Endometrium (tissue), 2 donors: ENCODE data around the gene INMT.
"Not testable (repeated sequence)": the region's sequence is repeated elsewhere in the genome, so short reads cannot be mapped to it uniquely, and the experiment has no call there.

Experiments
- FAIRE-seq: peaks from 2 replicates; lab custom pipeline; 2012; peaks lifted over from hg19 to GRCh38; lab: Jason Lieb, UNC
- donor health status: control.
- donor health status: control.

Gene INMT

DNA sequence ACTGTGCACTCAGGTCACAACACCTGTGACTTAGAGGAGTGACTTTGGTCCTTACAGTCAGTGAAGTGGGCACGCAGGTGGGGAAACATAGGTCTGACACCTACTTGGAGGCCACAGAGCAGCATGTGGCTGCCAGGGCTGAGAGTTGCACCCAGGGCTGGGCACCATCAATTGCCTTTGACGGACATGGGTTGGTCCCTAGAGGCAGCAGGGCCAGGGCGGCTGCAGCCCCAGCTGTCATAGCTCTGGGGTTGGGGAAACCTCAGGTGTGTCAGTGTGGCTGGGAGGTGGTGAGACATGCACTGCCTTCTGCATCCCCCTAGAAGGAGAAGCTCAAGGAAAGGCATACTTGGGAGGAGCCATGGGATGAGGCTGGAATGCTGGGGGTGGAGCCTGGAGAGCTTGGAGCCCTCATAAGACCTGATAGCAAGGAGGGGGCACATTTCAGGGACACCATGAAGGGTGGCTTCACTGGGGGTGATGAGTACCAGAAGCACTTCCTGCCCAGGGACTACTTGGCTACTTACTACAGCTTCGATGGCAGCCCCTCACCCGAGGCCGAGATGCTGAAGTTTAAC, at the start of gene INMT:
TSS of gene INMT (plus strand) at position 440 of the 578 bp plus-strand sequence. CDS start at position 456, 16 bp downstream.
- no peak for FAIRE-seq

GRCh38 chr7:30702200-30702599, 49.7 kb upstream of the INMT start:
- FAIRE-seq: no peak

DNA sequence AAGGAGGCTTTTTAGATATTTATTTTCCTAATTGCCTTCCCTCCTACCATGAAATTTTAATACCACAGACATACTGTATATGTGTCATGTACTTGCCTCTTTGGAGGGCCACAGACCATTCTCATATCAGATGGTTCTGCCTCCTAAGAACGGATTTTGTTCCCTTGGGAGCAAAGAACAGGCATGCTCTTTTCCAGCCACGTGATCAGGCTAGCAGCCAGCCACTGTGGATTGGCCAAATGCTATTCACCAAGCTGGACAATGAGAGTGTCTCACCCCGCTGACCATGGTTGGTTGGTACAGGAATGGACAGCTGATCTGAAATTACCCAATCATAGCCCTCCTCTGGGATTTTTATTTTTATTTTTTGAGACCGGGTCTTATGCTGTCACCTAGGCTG, 48.2 kb upstream of the INMT start:
- FAIRE-seq: no peak

DNA sequence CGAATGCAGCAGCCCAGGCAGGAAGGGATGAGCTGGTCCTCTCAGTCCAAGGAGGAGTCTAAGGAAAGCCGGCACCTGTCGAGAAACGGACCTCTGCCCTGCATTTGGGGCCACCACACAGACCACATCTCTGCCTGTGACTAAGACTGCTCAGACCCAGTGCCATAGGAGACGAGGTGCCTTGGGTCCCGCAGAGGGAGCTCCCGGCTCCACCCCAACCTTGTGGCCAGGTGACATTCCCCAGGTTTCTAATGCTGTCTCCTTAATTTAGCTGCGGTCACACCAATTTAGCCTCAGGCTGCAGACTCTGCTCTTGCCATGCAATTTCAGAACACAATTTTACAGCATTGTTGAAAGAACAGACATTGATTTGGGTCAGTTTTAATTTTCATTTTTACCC, 46.9 kb upstream of the INMT start:
- FAIRE-seq: no peak

- FAIRE-seq: no peak
Observed at GRCh38 chr7:30705596-30705995, 46.3 kb upstream of the INMT start.

GRCh38 chr7:30706316-30706715, 45.6 kb upstream of the INMT start:
- no peak for FAIRE-seq

- FAIRE-seq: no peak
Observed at GRCh38 chr7:30706908-30707307, 45.0 kb upstream of the INMT start.

DNA sequence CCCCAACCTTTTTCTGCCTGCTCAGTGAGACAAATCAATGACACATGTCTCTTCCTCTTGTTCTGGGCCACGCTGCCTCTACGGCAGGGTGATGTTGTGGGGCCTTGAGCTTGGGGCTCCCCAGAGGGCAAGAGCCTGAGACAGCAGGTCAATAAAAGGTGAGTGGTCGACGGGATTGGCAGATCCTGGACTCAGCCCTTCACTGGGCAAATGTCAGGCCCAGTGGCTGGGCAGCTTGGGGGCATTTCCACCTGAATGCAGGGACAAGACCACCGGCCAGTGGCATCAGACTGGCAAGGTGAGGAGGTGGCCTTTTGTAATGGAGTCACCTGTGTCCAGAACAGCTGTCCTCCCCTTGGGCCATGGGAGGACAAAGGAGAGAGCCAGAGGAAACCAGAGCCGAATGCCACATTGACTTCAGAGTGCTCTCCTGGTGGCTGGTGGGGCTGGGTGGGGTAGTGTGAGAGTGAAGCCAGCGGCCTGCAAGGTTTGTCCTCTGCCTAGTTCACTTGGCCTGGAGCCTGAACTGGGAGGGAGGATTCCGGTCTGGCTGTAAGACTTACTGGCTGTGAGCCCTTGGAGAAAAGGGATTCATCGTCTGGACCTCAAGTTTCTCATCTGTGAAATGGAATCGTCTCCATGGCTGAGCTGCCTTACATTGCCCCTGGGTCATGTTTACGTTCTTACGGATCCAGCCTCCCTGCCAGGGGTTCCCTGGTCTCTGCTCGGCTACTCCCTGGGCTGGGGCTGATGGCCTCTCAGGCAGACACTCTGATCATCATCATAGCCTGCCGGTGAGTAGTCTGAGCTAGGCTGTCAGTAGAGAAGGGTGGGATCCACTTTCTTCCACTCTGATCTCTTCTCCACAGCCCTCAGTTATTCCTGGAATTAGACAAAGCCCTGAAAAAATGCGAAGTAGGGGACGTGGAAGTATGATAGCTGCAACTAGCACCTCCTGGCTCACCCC, 44.3 kb upstream of the INMT start:
- no peak for FAIRE-seq

GRCh38 chr7:30708412-30708811, 43.5 kb upstream of the INMT start:
- FAIRE-seq: no peak

DNA sequence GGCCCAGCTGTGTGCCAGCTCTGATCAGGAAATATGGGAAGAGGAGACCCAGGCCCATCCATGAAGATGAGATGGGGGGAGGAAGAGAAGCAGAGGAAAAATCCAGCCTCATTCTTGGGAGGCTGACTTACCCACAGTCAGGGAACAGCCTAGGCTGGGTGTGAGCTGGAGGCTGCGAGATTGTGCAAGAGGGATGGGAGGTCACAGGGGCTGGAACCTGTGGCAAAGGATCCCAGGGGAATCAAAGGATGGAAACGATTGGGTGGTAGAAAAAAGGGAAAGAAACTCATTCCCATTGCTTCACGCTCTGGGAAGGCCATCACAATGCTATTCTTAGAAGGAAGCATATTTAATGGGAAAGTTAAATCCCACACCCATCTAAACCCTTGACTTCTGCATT, 43.0 kb upstream of the INMT start:
- no peak for FAIRE-seq

DNA sequence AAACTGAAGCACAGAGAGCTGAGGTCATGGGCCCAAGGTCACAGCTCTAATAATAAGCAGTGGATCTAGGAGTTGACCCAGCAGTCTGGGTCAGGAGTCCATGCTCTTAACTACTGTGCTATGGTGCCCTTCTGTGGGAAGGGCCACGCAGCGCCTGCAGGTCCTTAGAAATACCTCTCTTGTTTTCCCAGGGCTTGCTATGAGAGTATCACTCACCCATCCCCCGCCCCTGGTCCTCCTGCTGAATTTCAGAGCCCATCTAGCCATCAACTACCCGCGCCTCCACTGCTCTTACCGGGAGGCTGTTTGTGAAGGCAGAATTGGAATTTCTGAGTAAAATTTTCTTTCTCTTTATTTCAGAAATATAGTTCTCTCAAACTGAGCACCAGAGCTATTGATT, 42.4 kb upstream of the INMT start:
- FAIRE-seq: no peak

- FAIRE-seq: no peak
Observed at GRCh38 chr7:30710669-30711068, 41.3 kb upstream of the INMT start.

- FAIRE-seq: no peak
Observed at GRCh38 chr7:30713392-30713791, 38.5 kb upstream of the INMT start.

DNA sequence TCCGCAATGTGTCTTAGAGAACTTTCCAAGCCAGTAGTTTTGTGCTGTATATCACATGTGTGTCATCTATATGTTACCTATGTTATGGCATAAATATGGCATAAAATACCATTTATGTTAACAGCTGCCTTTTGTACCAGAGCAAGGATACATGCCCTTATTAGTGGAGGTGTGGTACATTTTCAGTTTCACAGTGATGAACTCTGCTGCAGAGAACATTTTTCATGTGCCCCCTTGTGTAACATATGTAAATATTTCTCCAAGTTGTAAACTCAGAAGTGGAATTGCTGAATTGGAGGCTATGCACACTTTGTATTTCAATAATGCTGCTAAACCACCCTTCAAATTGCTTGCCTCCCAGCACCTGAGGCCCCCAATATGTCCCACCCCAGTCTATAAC, 37.8 kb upstream of the INMT start:
- no peak for FAIRE-seq

DNA sequence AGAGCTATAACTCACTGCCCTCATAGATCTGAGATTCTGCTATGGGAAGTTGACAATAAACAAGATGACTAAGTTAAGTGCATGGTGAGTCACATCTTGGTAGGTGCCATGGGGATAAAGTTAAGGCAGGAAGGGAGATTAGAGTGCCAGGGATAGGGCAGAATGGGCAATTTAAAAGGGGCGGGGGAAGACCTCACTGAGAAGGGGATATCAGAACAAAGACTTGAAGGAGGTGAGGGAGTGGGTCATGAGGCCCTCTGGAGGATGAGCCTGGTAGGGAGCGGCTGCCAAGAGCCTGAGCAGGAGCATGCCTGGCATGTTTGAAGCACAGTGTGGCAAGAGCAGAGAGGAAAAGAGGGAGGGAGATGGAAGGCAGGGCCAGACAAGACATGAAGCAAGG, 34.8 kb upstream of the INMT start:
- FAIRE-seq: no peak

DNA sequence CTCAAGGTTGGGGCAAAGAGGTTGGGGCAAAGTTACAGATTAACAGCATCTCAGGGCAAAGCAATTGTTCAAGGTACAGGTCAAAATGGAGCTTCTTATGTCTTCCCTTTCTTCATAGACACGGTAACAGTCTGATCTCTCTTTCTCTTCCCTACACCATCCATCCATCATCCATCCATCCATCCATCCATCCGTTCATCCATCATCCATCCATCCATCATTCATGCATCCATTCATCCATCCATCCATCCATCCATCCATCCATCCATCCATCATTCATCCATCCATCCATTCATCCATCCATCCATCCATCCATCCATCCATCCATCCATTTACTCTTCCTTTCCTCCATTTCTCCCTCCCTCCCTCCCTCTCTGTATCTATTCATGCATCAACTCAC, 32.5 kb upstream of the INMT start:
- FAIRE-seq: not testable (repeated sequence)

GRCh38 chr7:30721211-30721610, 30.7 kb upstream of the INMT start:
- no peak for FAIRE-seq

- FAIRE-seq: no peak
Observed at GRCh38 chr7:30722187-30722586, 29.7 kb upstream of the INMT start.

- no peak for FAIRE-seq
Observed at GRCh38 chr7:30722671-30723070, 29.3 kb upstream of the INMT start.

DNA sequence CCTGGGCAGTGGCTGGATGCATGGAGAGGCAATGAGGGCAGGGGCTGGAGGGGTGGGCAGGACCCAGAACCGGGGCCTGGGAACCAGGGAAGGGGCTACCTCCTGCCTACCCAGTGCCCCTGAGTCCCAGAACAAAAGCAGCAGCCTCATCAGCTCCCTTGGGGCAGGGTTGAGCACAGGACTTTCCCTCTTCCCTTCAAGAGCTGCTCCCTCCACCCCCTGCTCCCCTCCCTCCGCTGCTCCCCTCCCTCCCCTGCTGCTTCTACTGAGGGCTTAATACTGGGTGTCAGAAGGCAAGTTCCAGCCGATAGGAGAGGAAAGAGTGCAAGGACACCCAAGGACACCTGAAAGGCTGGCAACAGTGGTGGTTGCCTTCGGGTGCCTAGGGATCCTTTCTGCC, 28.2 kb upstream of the INMT start:
- no peak for FAIRE-seq

GRCh38 chr7:30726296-30727006, 25.5 kb upstream of the INMT start:
- FAIRE-seq: no peak

DNA sequence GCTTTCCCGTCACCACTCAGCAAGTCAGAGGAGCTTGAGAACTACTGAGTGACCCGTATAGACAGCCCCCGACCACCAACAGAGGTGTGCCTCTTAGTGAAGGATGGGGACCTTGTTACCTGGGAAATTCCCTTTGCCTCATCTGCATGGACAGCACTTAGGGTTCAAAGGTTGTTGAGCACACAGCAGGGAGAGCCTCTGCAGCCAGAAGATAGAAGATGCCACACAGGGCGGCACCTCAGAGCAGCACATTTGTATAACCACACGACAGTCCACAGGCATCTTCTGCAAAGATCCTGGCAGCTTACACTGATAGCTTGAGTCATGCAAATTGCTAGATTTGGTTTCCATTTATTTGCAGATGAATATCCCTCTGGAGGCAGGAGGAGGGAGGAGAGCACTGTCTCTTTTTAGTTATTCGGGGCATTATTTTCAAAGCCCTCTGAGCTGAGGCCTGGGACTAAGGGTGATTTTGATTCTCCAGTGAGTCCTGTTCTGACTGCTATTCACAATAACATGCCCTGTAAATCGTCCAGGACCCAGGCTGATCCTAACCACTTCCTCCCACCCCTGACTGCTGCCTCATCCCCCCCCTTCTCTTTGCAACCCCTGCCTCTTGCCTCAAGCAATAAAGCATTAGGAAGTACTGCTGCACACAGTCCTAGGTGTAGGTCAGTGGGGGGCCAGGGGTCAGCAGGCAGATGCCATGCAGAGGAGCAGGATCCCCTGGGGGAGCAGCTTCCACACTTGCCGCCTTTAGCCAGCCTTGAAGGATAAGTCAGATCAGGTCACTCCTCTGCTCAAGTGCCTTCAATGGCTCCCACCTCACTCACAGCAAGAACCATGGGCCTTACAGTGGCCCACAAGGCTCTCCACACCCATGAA, 24.6 kb upstream of the INMT start:
- no peak for FAIRE-seq
